K562 (cell line): ENCODE data around the gene ZBTB33. TPM values are rescaled to one million over a fixed set of nuclear protein-coding genes. Genes with fewer than 3 reads are reported as not detected.

Experiments
- ARID1B ChIP-seq: fragments of 450-650 bp; IDR thresholded peaks from 2 replicates; pipeline ENCODE4 v1.6.1; 2016; ENCODE audit warnings: antibody characterized with exemption, mild to moderate bottlenecking, inconsistent platforms
- ATF3 ChIP-seq, 2 experiments: fragments of 450-650 bp in 1 of 2; sonication (generic) in 1 of 2; formaldehyde crosslinking in 1 of 2; IDR thresholded peaks in 1 of 2; conservative IDR thresholded peaks in 1 of 2; 2 replicates each; pipeline versions ENCODE4 v1.6.1 to v1.8.1; 2016 to 2023; ENCODE audit warnings: mild to moderate bottlenecking in 2 of 2, moderate library complexity in 2 of 2, inconsistent platforms in 1 of 2, missing genetic modification reagents in 1 of 2
- BACH1 ChIP-seq: fragments of 200-800 bp; sonication (Bioruptor generic); IDR thresholded peaks from 2 replicates; pipeline ENCODE4 v1.6.1; 2016; ENCODE audit warnings: missing genetic modification characterization, missing compliant biosample characterization
- EGR1 ChIP-seq: fragments of 450-650 bp; conservative IDR thresholded peaks from 2 replicates; pipeline ENCODE4 v1.6.1; 2017; ENCODE audit warnings: mild to moderate bottlenecking
- ETV1 ChIP-seq: fragments of 450-650 bp; conservative IDR thresholded peaks from 2 replicates; pipeline ENCODE4 v1.6.1; 2016; ENCODE audit warnings: missing genetic modification characterization, control low read depth, low read depth, missing compliant biosample characterization
- FUS ChIP-seq: fragments of 200-400 bp; formaldehyde crosslinking; optimal IDR thresholded peaks from 2 replicates; pipeline ENCODE3; 2017; ENCODE audit warnings: low read depth, low read length
- IRF9 ChIP-seq: fragments of 450-650 bp; IDR thresholded peaks from 2 replicates; pipeline ENCODE4 v1.6.1; 2016; ENCODE audit warnings: missing biosample characterization, missing genetic modification characterization
- MCM3 ChIP-seq: fragments of 450-650 bp; IDR thresholded peaks from 2 replicates; pipeline ENCODE4 v1.6.1; 2016
- NCOR1 ChIP-seq: fragments of 450-650 bp; IDR thresholded peaks from 2 replicates; pipeline ENCODE4 v1.6.1; 2016; ENCODE audit warnings: mild to moderate bottlenecking, moderate library complexity
- NFIX ChIP-seq: fragments of 250-450 bp; sonication (Bioruptor Pico); IDR thresholded peaks from 2 replicates; pipeline ENCODE4 v1.4.0; 2020; ENCODE audit warnings: low read depth, mild to moderate bottlenecking, moderate library complexity
- NR2C1 ChIP-seq, 2 experiments: fragments of 450-650 bp; IDR thresholded peaks; 2 replicates each; pipeline ENCODE4 v1.6.1; 2017; ENCODE audit warnings: mild to moderate bottlenecking in 2 of 2, antibody characterized with exemption in 1 of 2, inconsistent platforms in 1 of 2, missing compliant biosample characterization in 1 of 2, missing genetic modification characterization in 1 of 2
- PBX2 ChIP-seq, 2 experiments: IDR thresholded peaks in 1 of 2; conservative IDR thresholded peaks in 1 of 2; 2 replicates each; pipeline ENCODE4 v1.6.1; 2016; ENCODE audit warnings: low read depth in 2 of 2, mild to moderate bottlenecking in 1 of 2, missing compliant biosample characterization in 1 of 2, missing genetic modification characterization in 1 of 2, moderate library complexity in 1 of 2
- PKNOX1 ChIP-seq: fragments of 450-650 bp; IDR thresholded peaks from 2 replicates; pipeline ENCODE4 v1.6.1; 2016
- SIN3B ChIP-seq: fragments of 450-650 bp; IDR thresholded peaks from 2 replicates; pipeline ENCODE4 v1.6.1; 2017; ENCODE audit warnings: low read depth, mild to moderate bottlenecking, moderate library complexity
- THRAP3 ChIP-seq: fragments of 450-650 bp; IDR thresholded peaks from 2 replicates; pipeline ENCODE4 v1.6.1; 2016; ENCODE audit warnings: mild to moderate bottlenecking, inconsistent platforms, borderline replicate concordance
- ZNF175 ChIP-seq: fragments of 200-800 bp; sonication (Bioruptor generic); IDR thresholded peaks from 2 replicates; pipeline ENCODE4 v1.6.1; 2016; ENCODE audit warnings: low read depth, mild to moderate bottlenecking, missing genetic modification characterization, missing compliant biosample characterization
- ZNF274 ChIP-seq: IDR thresholded peaks from 2 replicates; pipeline ENCODE4 v1.6.1; 2011; ENCODE audit warnings: low read depth, mild to moderate bottlenecking, low read length, moderate library complexity, borderline replicate concordance
- ZNF316 ChIP-seq: fragments of 450-650 bp; IDR thresholded peaks from 2 replicates; pipeline ENCODE4 v1.6.1; 2016
- ZNF384 ChIP-seq: IDR thresholded peaks from 2 replicates; pipeline ENCODE4 v1.6.1; 2012; ENCODE audit warnings: low read depth, low read length, improper control_type of control experiment
- ZNF408 ChIP-seq: fragments of 250-450 bp; sonication (Bioruptor Pico); IDR thresholded peaks from 2 replicates; pipeline ENCODE4 v1.4.0; 2020; ENCODE audit warnings: low read depth, mild to moderate bottlenecking, moderate library complexity
- ZNF445 ChIP-seq: fragments of 250-450 bp; sonication (Bioruptor Pico); IDR thresholded peaks from 2 replicates; pipeline ENCODE4 v1.4.0; 2020; ENCODE audit warnings: low read depth, mild to moderate bottlenecking, moderate library complexity
- ZNF830 ChIP-seq: fragments of 250-450 bp; sonication (Bioruptor Pico); IDR thresholded peaks from 2 replicates; pipeline ENCODE4 v1.5.0; 2021; ENCODE audit warnings: mild to moderate bottlenecking
- polyA plus RNA-seq, 8 experiments: library from polyadenylated mRNA; depleted of rRNA in 4 of 8; stranded (reverse) in 5 of 8; unstranded in 3 of 8; fragments of >200 nt; fragmentation: Nextera tagmentation in 2 of 8; fragmentation: Illumina TruSeq in 1 of 8; extraction: Ambion mirVana in 2 of 8; extraction: Trizol in 1 of 8; gene quantifications; 2 replicates each; pipeline versions ENCODE4 v1.2.1 to v1.2.3, GENCODE V29; 2011 to 2014; ENCODE audit warnings: inconsistent platforms in 1 of 8, missing spikeins in 1 of 8
- total RNA-seq, 7 experiments: library from RNA; depleted of rRNA in 6 of 7; stranded (reverse); fragments of >200 nt in 6 of 7; fragmentation: Illumina TruSeq in 2 of 7; extraction: Trizol in 2 of 7; gene quantifications; 2 replicates each; pipeline versions ENCODE4 v1.2.1 to v1.2.3, GENCODE V29; 2011 to 2021; ENCODE audit warnings: low replicate concordance in 1 of 7

Gene ZBTB33
- total and polyA plus RNA-seq, 9 of the 15 experiments (the other 6 are each of a cell fraction or from before 2014, with no cell fraction given): 5.6 to 29.8 (median 15.6) TPM

GRCh38 chrX:120228187-120228908 lies 22.3 kb upstream of the ZBTB33 start (continued):
- TF ChIP-seq PBX2 (CRISPR knock-in tag; IDR thresholded peaks at IDR 0.05; ENCODE audit: low read depth) (no peak), PBX2 (tag; conservative IDR thresholded peaks at IDR 0.05; ENCODE audit: low read depth) (peak; percentile 75), FUS (no peak), BACH1 (tag) (0 out of 2 replicates have a peak, but pooled peaks have one; percentile 40), NFIX (no peak), ZNF384 (no peak), MCM3 (no peak), EGR1 (peak; percentile 39; the same call in 1 of the 2 replicates), ETV1 (peak; percentile 70), IRF9 (tag) (peak; percentile 73), ZNF274 (no peak), NCOR1 (peak; percentile 68; the same call in 1 of the 2 replicates), NR2C1 (IDR thresholded peaks at IDR 0.05) (no peak), NR2C1 (tag; IDR thresholded peaks at IDR 0.05) (peak; percentile 71), ZNF316 (peak; percentile 62; the same call in 1 of the 2 replicates), ATF3 (IDR thresholded peaks at IDR 0.05) (0 out of 2 replicates have a peak, but pooled peaks have one; percentile 15), ATF3 (CRISPR knock-in tag; conservative IDR thresholded peaks at IDR 0.05) (no peak), ZNF408 (CRISPR knock-in tag) (no peak), ZNF445 (no peak), THRAP3 (no peak), ZNF830 (CRISPR knock-in tag) (no peak), ARID1B (0 out of 2 replicates have a peak, but pooled peaks have one; percentile 9), SIN3B (no peak), ZNF175 (CRISPR knock-in tag) (peak; percentile 78; the same call in 1 of the 2 replicates), PKNOX1 (peak; percentile 62; the same call in 1 of the 2 replicates)
